Loucy (cell line): ENCODE results near the gene SAG.

Experiments
- H2AFZ ChIP-seq: fragments of 200-600 bp; sonication (generic); 2 replicates; pipeline ENCODE4 v1.6.0; 2016; ENCODE audit warnings: antibody characterized with exemption, mild to moderate bottlenecking, low read length, moderate library complexity
- H3F3A ChIP-seq: fragments of 200-600 bp; 2 replicates; pipeline ENCODE4 v1.6.0; 2016; ENCODE audit warnings: antibody characterized with exemption, low read depth, mild to moderate bottlenecking
- H3K27me3 ChIP-seq: fragments of 200-600 bp; sonication (generic); 2 replicates; pipeline ENCODE4 v1.6.1; 2014; ENCODE audit warnings: low read length, mild to moderate bottlenecking; ENCODE audit not compliant: insufficient read depth, poor library complexity, severe bottlenecking
- H3K36me3 ChIP-seq: fragments of 200-600 bp; sonication (generic); 2 replicates; pipeline ENCODE4 v1.6.1; 2016; ENCODE audit warnings: low read length; ENCODE audit not compliant: insufficient read depth
- H3K4me1 ChIP-seq: fragments of 200-600 bp; sonication (generic); 2 replicates; pipeline ENCODE4 v1.5.1; 2014; ENCODE audit warnings: low read length, mild to moderate bottlenecking; ENCODE audit not compliant: insufficient read depth, poor library complexity, severe bottlenecking
- H3K4me2 ChIP-seq: fragments of 200-600 bp; sonication (generic); 2 replicates; pipeline ENCODE4 v1.6.0; 2014; ENCODE audit warnings: antibody characterized with exemption, low read length, low read depth, mild to moderate bottlenecking; ENCODE audit not compliant: poor library complexity, severe bottlenecking
- H3K4me3 ChIP-seq: fragments of 200-600 bp; sonication (generic); 2 replicates; pipeline ENCODE4 v1.5.1; 2014; ENCODE audit warnings: low read length, mild to moderate bottlenecking, mixed read lengths; ENCODE audit not compliant: poor library complexity, severe bottlenecking
- H3K79me2 ChIP-seq: fragments of 200-600 bp; sonication (generic); 2 replicates; pipeline ENCODE4 v1.6.1; 2014; ENCODE audit warnings: low read length; ENCODE audit not compliant: insufficient read depth
- H3K9ac ChIP-seq: fragments of 200-600 bp; sonication (generic); 2 replicates; pipeline ENCODE4 v1.6.0; 2014; ENCODE audit warnings: mild to moderate bottlenecking, low read depth, low read length, moderate library complexity; ENCODE audit not compliant: poor library complexity, severe bottlenecking
- H3K9me2 ChIP-seq: fragments of 200-600 bp; sonication (generic); replicated peaks from 2 replicates; pipeline ENCODE4 v1.6.1; 2016; ENCODE audit warnings: low read depth, low read length, mixed read lengths
- H3K9me3 ChIP-seq: fragments of 200-600 bp; sonication (generic); 2 replicates; pipeline ENCODE4 v1.6.1; 2014; ENCODE audit warnings: mild to moderate bottlenecking, antibody characterized with exemption, low read length, low read depth; ENCODE audit not compliant: insufficient read depth
- H4K20me1 ChIP-seq: fragments of 200-600 bp; sonication (generic); 2 replicates; pipeline ENCODE4 v1.6.0; 2014; ENCODE audit warnings: antibody characterized with exemption, low read length, mild to moderate bottlenecking; ENCODE audit not compliant: insufficient read depth, poor library complexity, severe bottlenecking
- CTCF ChIP-seq: fragments of 200-600 bp; sonication (generic); conservative IDR thresholded peaks from 2 replicates; pipeline ENCODE4 v1.5.1; 2014; ENCODE audit warnings: mild to moderate bottlenecking, antibody characterized with exemption, low read length
- EZH2phosphoT487 ChIP-seq: fragments of 200-600 bp; IDR thresholded peaks from 2 replicates; pipeline ENCODE4 v1.6.1; 2018; ENCODE audit warnings: antibody characterized with exemption, mild to moderate bottlenecking, moderate library complexity, borderline replicate concordance

SAG gene

GRCh38 chr2:233363744-233364235 is 56.2 kb downstream of the SAG start:
- Histone ChIP-seq H3K9me2 (no peaks in the 10 kb centered on the region), H2AFZ (no peak overlapping the region), H3K4me2 (no peak overlapping the region), H3K79me2 (peaks cover 60% of the 10 kb centered on the region), H3K4me3 (no peak overlapping the region), H4K20me1 (peaks cover 2% of the 10 kb centered on the region), H3K9me3 (no peaks in the 10 kb centered on the region), H3K4me1 (peaks cover 12% of the 10 kb centered on the region), H3K36me3 (no peaks in the 10 kb centered on the region; the same call in 1 of the 2 replicates), H3K9ac (no peak overlapping the region), H3K27me3 (no peaks in the 10 kb centered on the region), H3F3A (no peaks in the 10 kb centered on the region)
- TF ChIP-seq EZH2phosphoT487 (no peak), CTCF (no peak)

- Histone ChIP-seq H3K9me2 (no peaks in the 10 kb centered on the region), H3F3A (no peaks in the 10 kb centered on the region), H3K4me3 (no peak overlapping the region), H3K79me2 (peaks cover 48% of the 10 kb centered on the region), H3K9me3 (no peaks in the 10 kb centered on the region), H2AFZ (no peak overlapping the region), H3K36me3 (no peaks in the 10 kb centered on the region; the same call in 1 of the 2 replicates), H3K4me2 (no peak overlapping the region), H3K27me3 (no peaks in the 10 kb centered on the region), H4K20me1 (no peaks in the 10 kb centered on the region), H3K4me1 (peaks cover 6% of the 10 kb centered on the region), H3K9ac (no peak overlapping the region)
- TF ChIP-seq EZH2phosphoT487 (no peak), CTCF (no peak)
Observed at GRCh38 chr2:233365861-233366520, 58.4 kb downstream of the SAG start.

GRCh38 chr2:233367586-233367985 is 60.0 kb downstream of the SAG start:
- Histone ChIP-seq H3K79me2 (peaks cover 52% of the 10 kb centered on the region), H3K4me1 (peaks cover 6% of the 10 kb centered on the region), H2AFZ (no peak overlapping the region), H3K9ac (no peak overlapping the region), H3K4me2 (no peak overlapping the region), H3K9me3 (no peaks in the 10 kb centered on the region), H3F3A (no peaks in the 10 kb centered on the region), H4K20me1 (no peaks in the 10 kb centered on the region), H3K9me2 (no peaks in the 10 kb centered on the region), H3K36me3 (peaks cover under 1% of the 10 kb centered on the region), H3K27me3 (no peaks in the 10 kb centered on the region), H3K4me3 (no peak overlapping the region)
- TF ChIP-seq CTCF (no peak), EZH2phosphoT487 (no peak)
